Mononuclear cell (primary cell): ENCODE results near the gene DCTN4. TPM values are rescaled to one million over a fixed set of nuclear protein-coding genes. Genes with fewer than 3 reads are reported as not detected.
A peak's percentile ranks its signal among the peaks of the same experiment; 100 is the strongest.
"Not testable (repeated sequence)": the region's sequence is repeated elsewhere in the genome, so short reads cannot be mapped to it uniquely, and the experiment has no call there.

ENCODE experiments used
- H3K27me3 ChIP-seq: 2 replicates; pipeline ENCODE4 v1.6.0; 2011; ENCODE audit warnings: low read length, control low read depth; ENCODE audit not compliant: insufficient read depth
- H3K4me1 ChIP-seq: 2 replicates; pipeline ENCODE4 v1.5.1; 2011; ENCODE audit warnings: mild to moderate bottlenecking, low read length, control low read depth; ENCODE audit not compliant: insufficient read depth
- H3K4me3 ChIP-seq: 2 replicates; pipeline ENCODE4 v1.5.1; 2011; ENCODE audit warnings: mild to moderate bottlenecking, low read length, moderate library complexity
- H3K9me3 ChIP-seq: 2 replicates; pipeline ENCODE4 v1.5.1; 2011; ENCODE audit warnings: low read depth, mild to moderate bottlenecking, control low read depth, low read length
- total RNA-seq: library from RNA; depleted of rRNA; stranded (reverse); fragments of >200 nt; gene quantifications from one replicate; pipeline ENCODE4 v1.2.3, GENCODE V29; 2012

DCTN4 gene
- total RNA-seq: 111 TPM

- Histone ChIP-seq H3K9me3 (no peaks in the 10 kb centered on the region), H3K4me3 (peak within 1 kb of the TSS; percentile 81), H3K27me3 (no peaks in the 10 kb centered on the region), H3K4me1 (peaks cover 52% of the 10 kb centered on the region)
Measured at GRCh38 chr5:150758531-150759333, at the start of gene DCTN4. TSS of gene DCTN4 (minus strand) at chr5:150759017. CDS start at chr5:150758993, 24 bp downstream.

GRCh38 chr5:150804388-150804787, 45.6 kb upstream of the DCTN4 start:
- no peaks in the 10 kb centered on the region for H3K27me3 ChIP-seq
- H3K4me1 ChIP-seq: peaks cover 6% of the 10 kb centered on the region
- no peaks in the 10 kb centered on the region for H3K9me3 ChIP-seq
- no peak overlapping the region for H3K4me3 ChIP-seq

- Histone ChIP-seq H3K4me1 (peaks cover 6% of the 10 kb centered on the region), H3K4me3 (peak overlapping the region; percentile 1), H3K9me3 (no peaks in the 10 kb centered on the region), H3K27me3 (no peaks in the 10 kb centered on the region)
Measured at GRCh38 chr5:150801117-150801927, 42.5 kb upstream of the DCTN4 start.

- peaks cover 6% of the 10 kb centered on the region for H3K4me1 ChIP-seq
- H3K4me3 ChIP-seq: no peak overlapping the region
- H3K9me3 ChIP-seq: no peaks in the 10 kb centered on the region
- no peaks in the 10 kb centered on the region for H3K27me3 ChIP-seq
Measured at GRCh38 chr5:150797384-150797783, 38.6 kb upstream of the DCTN4 start.

- Histone ChIP-seq H3K27me3 (no peaks in the 10 kb centered on the region), H3K9me3 (no peaks in the 10 kb centered on the region)
Measured at GRCh38 chr5:150794927-150795326, 36.1 kb upstream of the DCTN4 start.

GRCh38 chr5:150793423-150793888, 34.6 kb upstream of the DCTN4 start:
- H3K4me1 ChIP-seq: peaks cover 20% of the 10 kb centered on the region
- not testable (repeated sequence) for H3K9me3 ChIP-seq, H3K27me3 ChIP-seq, H3K4me3 ChIP-seq

More at GRCh38 chr5:150794927-150795326, 36.1 kb upstream of the DCTN4 start:
- Histone ChIP-seq H3K4me3 (no peak overlapping the region), H3K4me1 (peaks cover 8% of the 10 kb centered on the region)

GRCh38 chr5:150791536-150791935, 32.7 kb upstream of the DCTN4 start:
- H3K4me3 ChIP-seq: no peak overlapping the region
- peaks cover 36% of the 10 kb centered on the region for H3K4me1 ChIP-seq
- no peaks in the 10 kb centered on the region for H3K27me3 ChIP-seq
- H3K9me3 ChIP-seq: no peaks in the 10 kb centered on the region

GRCh38 chr5:150789943-150790611, 31.3 kb upstream of the DCTN4 start:
- peaks cover 39% of the 10 kb centered on the region for H3K4me1 ChIP-seq
- no peaks in the 10 kb centered on the region for H3K27me3 ChIP-seq
- H3K9me3 ChIP-seq: no peaks in the 10 kb centered on the region
- H3K4me3 ChIP-seq: no peak overlapping the region

GRCh38 chr5:150789450-150789849, 30.6 kb upstream of the DCTN4 start:
- Histone ChIP-seq H3K4me3 (no peak overlapping the region), H3K27me3 (no peaks in the 10 kb centered on the region), H3K4me1 (peaks cover 42% of the 10 kb centered on the region), H3K9me3 (no peaks in the 10 kb centered on the region)

GRCh38 chr5:150788977-150789376, 30.2 kb upstream of the DCTN4 start:
- Histone ChIP-seq H3K9me3 (no peaks in the 10 kb centered on the region), H3K4me3 (no peak overlapping the region), H3K4me1 (peaks cover 47% of the 10 kb centered on the region), H3K27me3 (no peaks in the 10 kb centered on the region)

- Histone ChIP-seq H3K4me3 (no peak overlapping the region), H3K9me3 (no peaks in the 10 kb centered on the region), H3K27me3 (no peaks in the 10 kb centered on the region), H3K4me1 (peaks cover 60% of the 10 kb centered on the region)
Measured at GRCh38 chr5:150787656-150788055, 28.8 kb upstream of the DCTN4 start.

- peaks cover 68% of the 10 kb centered on the region for H3K4me1 ChIP-seq
- H3K4me3 ChIP-seq: no peak overlapping the region
- H3K27me3 ChIP-seq: no peaks in the 10 kb centered on the region
- H3K9me3 ChIP-seq: no peaks in the 10 kb centered on the region
Measured at GRCh38 chr5:150786876-150787275, 28.1 kb upstream of the DCTN4 start.

GRCh38 chr5:150785950-150786349, 27.1 kb upstream of the DCTN4 start:
- H3K4me3 ChIP-seq: no peak overlapping the region
- H3K4me1 ChIP-seq: peaks cover 77% of the 10 kb centered on the region
- H3K9me3 ChIP-seq: no peaks in the 10 kb centered on the region
- H3K27me3 ChIP-seq: no peaks in the 10 kb centered on the region

- H3K4me1 ChIP-seq: peaks cover 78% of the 10 kb centered on the region
- no peaks in the 10 kb centered on the region for H3K27me3 ChIP-seq
- no peaks in the 10 kb centered on the region for H3K9me3 ChIP-seq
- H3K4me3 ChIP-seq: no peak overlapping the region
Measured at GRCh38 chr5:150783422-150783928, 24.7 kb upstream of the DCTN4 start.

GRCh38 chr5:150782850-150783249, 24.0 kb upstream of the DCTN4 start:
- H3K4me1 ChIP-seq: peaks cover 78% of the 10 kb centered on the region
- H3K9me3 ChIP-seq: no peaks in the 10 kb centered on the region
- no peaks in the 10 kb centered on the region for H3K27me3 ChIP-seq
- H3K4me3 ChIP-seq: no peak overlapping the region
